ENCODE data around the gene PCDHB13. TPM values are rescaled to one million over a fixed set of nuclear protein-coding genes. Genes with fewer than 3 reads are reported as not detected.
"Not testable (repeated sequence)": the region's sequence is repeated elsewhere in the genome, so short reads cannot be mapped to it uniquely, and the experiment has no call there.

Gene PCDHB13
- total and polyA plus RNA-seq, 2 donors (not counting 1 experiment from before 2014, with no cell fraction given): 0.62 to 1.5 TPM

DNA sequence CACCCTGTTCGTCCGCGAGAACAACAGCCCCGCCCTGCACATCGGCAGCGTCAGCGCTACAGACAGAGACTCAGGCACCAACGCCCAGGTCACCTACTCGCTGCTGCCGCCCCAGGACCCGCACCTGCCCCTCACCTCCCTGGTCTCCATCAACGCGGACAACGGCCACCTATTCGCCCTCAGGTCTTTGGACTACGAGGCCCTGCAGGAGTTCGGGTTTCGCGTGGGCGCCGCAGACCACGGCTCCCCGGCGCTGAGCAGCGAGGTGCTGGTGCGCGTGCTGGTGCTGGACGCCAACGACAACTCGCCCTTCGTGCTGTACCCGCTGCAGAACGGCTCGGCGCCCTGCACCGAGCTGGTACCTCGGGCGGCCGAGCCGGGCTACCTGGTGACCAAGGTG, 22.2 kb downstream of the PCDHB13 start:
- not testable (repeated sequence) for H3K4me1 ChIP-seq (ENCODE audit: control insufficient read depth, extremely low read depth, insufficient read depth, low read length); H3K27me3 ChIP-seq (ENCODE audit: control insufficient read depth, insufficient read depth, low read length); DNase-seq (ENCODE audit: low read depth in 2 of 2); H3K4me2 ChIP-seq (ENCODE audit: extremely low read depth, insufficient read depth, low read length); H4K20me1 ChIP-seq (ENCODE audit: control insufficient read depth, extremely low read depth, insufficient read depth, low read length); H3K79me2 ChIP-seq (ENCODE audit: control insufficient read depth, insufficient read depth, low read length); H3K27ac ChIP-seq (ENCODE audit: insufficient read depth, low read length); H2AFZ ChIP-seq (ENCODE audit: low read length); H3K9me3 ChIP-seq (ENCODE audit: control insufficient read depth, insufficient read depth, low read depth, low read length); H3K4me3 ChIP-seq (replicated peaks in 1 of 4; ENCODE audit: control extremely low read depth in 1 of 4, insufficient read depth in 1 of 4, low read depth in 3 of 4, low read length in 4 of 4); H3K36me3 ChIP-seq (ENCODE audit: control insufficient read depth, insufficient read depth, low read length); H3K9ac ChIP-seq (ENCODE audit: insufficient read depth, low read length)

DNA sequence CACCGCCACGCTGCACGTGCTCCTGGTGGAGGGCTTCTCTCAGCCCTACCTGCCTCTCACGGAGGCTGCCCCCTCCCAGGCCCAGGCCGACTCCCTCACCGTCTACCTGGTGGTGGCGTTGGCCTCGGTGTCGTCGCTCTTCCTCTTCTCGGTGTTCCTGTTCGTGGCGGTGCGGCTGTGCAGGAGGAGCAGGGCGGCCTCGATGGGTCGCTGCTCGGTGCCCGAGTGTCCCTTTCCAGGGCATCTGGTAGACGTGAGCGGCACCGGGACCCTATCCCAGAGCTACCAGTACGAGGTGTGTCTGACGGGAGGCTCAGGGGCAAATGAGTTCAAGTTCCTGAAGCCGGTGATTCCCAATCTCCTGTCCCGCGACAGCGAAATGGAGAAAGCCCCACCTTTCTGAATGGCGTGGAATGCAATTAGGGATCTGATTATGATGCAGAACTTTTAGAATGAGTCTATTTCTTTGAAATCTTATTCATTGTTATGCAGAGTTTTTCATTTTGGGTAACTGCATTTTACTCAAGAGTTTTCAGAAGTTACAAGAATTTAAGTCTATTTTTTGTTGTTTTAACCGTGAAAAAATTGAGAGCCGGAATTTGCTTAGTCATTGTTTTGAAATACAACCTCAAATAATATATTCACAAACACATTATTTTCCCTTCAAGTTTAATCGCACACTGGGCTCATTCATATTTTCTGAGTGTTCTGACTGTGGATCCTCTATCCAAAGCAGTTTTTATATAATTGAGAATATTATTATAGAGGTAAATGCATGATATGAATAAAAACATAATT, 23.0 kb downstream of the PCDHB13 start:
- H3K27me3 ChIP-seq (ENCODE audit: control insufficient read depth, insufficient read depth, low read length): no peaks in the 10 kb centered on the region
- H3K79me2 ChIP-seq (ENCODE audit: control insufficient read depth, insufficient read depth, low read length): no peaks in the 10 kb centered on the region
- no peak for TF ChIP-seq CTCF (conservative IDR thresholded peaks at IDR 0.05 in 1 of 2, IDR thresholded peaks at IDR 0.05 in 1 of 2; ENCODE audit: low read depth in 1 of 2, low read length in 2 of 2)
- no peak for TF ChIP-seq EZH2 (IDR thresholded peaks at IDR 0.05; ENCODE audit: low read length, missing control alignments)
- H3K27ac ChIP-seq (ENCODE audit: insufficient read depth, low read length): no peak overlapping the region
- no peak for DNase-seq (ENCODE audit: low read depth in 2 of 2)
- no peak overlapping the region for H3K4me3 ChIP-seq (replicated peaks in 1 of 4; ENCODE audit: control extremely low read depth in 1 of 4, insufficient read depth in 1 of 4, low read depth in 3 of 4, low read length in 4 of 4)
- no peaks in the 10 kb centered on the region for H3K9me3 ChIP-seq (ENCODE audit: control insufficient read depth, insufficient read depth, low read depth, low read length)
- H3K9ac ChIP-seq (ENCODE audit: insufficient read depth, low read length): no peak overlapping the region
- no peaks in the 10 kb centered on the region for H3K36me3 ChIP-seq (ENCODE audit: control insufficient read depth, insufficient read depth, low read length)
- H2AFZ ChIP-seq (ENCODE audit: low read length): no peak overlapping the region
- H3K4me1 ChIP-seq (ENCODE audit: control insufficient read depth, extremely low read depth, insufficient read depth, low read length): no peaks in the 10 kb centered on the region
- H4K20me1 ChIP-seq (ENCODE audit: control insufficient read depth, extremely low read depth, insufficient read depth, low read length): no peaks in the 10 kb centered on the region
- H3K4me2 ChIP-seq (ENCODE audit: extremely low read depth, insufficient read depth, low read length): no peak overlapping the region

DNA sequence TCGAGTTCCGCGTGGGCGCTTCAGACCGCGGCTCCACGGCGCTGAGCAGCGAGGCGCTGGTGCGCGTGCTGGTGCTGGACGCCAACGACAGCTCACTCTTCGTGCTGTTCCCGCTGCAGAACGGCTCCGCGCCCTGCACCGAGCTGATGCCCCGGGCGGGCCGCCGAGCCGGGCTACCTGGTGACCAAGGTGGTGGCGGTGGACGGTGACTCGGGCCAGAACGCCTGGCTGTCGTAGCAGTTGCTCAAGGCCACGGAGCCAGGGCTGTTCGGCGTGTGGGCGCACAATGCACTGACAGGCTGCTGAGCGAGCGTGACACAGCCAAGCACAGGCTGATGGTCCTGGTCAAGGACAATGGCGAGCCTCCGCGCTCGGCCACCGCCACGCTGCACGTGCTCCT, 27.8 kb downstream of the PCDHB13 start:
- Histone ChIP-seq H3K79me2 (ENCODE audit: control insufficient read depth, insufficient read depth, low read length) (no peaks in the 10 kb centered on the region), H3K36me3 (ENCODE audit: control insufficient read depth, insufficient read depth, low read length) (no peaks in the 10 kb centered on the region), H3K4me1 (ENCODE audit: control insufficient read depth, extremely low read depth, insufficient read depth, low read length) (no peaks in the 10 kb centered on the region), H4K20me1 (ENCODE audit: control insufficient read depth, extremely low read depth, insufficient read depth, low read length) (no peaks in the 10 kb centered on the region), H3K27me3 (ENCODE audit: control insufficient read depth, insufficient read depth, low read length) (no peaks in the 10 kb centered on the region), H3K4me3 (replicated peaks in 1 of 4; ENCODE audit: control extremely low read depth in 1 of 4, insufficient read depth in 1 of 4, low read depth in 3 of 4, low read length in 4 of 4) (no peak overlapping the region), H3K9me3 (ENCODE audit: control insufficient read depth, insufficient read depth, low read depth, low read length) (no peaks in the 10 kb centered on the region), H3K4me2 (ENCODE audit: extremely low read depth, insufficient read depth, low read length) (no peak overlapping the region), H2AFZ (ENCODE audit: low read length) (no peak overlapping the region), H3K9ac (ENCODE audit: insufficient read depth, low read length) (no peak overlapping the region), H3K27ac (ENCODE audit: insufficient read depth, low read length) (no peak overlapping the region)
- DNase-seq (ENCODE audit: low read depth in 2 of 2): no peak
- TF ChIP-seq CTCF (conservative IDR thresholded peaks at IDR 0.05 in 1 of 2, IDR thresholded peaks at IDR 0.05 in 1 of 2; ENCODE audit: low read depth in 1 of 2, low read length in 2 of 2) (no peak), EZH2 (IDR thresholded peaks at IDR 0.05; ENCODE audit: low read length, missing control alignments) (no peak)

All from fibroblast of lung (primary cell).